Measurements from ENCODE around the gene PPCDC. TPM values are rescaled to one million over a fixed set of nuclear protein-coding genes. Genes with fewer than 3 reads are reported as not detected.

Gene PPCDC
- total and polyA plus RNA-seq, 2 of the 4 experiments (the other 2 are of a cell fraction) = 13.3 to 16.3 TPM

DNA sequence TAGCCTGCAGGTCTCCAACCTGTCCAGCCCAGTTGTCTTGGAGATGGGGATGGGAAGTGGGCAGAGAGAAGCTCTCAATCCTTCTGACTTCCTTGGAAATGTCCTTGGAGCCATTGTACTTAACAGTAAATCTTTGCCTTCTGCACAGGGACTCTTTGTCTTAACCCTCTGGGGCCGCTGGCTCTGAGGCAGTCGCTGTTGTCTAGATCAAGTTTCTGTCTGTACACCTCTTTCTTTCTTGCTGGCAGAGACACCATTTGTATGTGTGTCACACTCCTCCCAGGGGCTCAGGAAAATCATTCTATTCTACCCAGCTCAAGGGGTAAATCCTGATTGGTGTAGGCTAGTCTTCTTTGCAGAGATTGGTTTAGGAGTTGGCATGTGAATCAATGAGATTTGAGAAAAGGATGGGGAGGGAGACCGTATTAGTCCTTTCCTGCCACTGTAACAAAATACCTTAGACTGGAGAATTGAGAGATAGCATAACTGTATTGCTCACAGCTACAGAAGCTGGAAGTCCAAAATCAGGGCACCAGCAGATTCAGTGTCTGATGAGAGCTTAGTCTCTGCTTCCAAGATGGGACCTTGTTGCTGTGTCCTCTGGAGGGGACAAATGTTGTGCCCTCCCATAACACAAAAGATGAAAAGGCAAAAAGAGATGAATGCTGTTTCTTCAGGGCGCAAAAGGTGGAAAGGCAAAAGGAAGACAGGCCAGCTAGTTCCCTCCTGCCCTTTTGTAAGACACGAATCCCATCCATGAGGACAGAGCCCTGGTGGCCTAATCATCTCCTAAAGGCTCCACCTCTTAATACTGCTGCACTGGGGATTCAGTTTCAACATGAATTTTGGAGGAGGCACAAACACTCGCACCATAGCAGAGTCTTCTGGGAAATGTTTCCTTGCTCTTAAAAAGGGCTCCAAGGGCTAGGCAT, 66.3 kb downstream of the PPCDC start (continued):
- TF ChIP-seq RFX5 (IDR thresholded peaks at IDR 0.05; ENCODE audit: low read depth, low read length) = no peak

DNA sequence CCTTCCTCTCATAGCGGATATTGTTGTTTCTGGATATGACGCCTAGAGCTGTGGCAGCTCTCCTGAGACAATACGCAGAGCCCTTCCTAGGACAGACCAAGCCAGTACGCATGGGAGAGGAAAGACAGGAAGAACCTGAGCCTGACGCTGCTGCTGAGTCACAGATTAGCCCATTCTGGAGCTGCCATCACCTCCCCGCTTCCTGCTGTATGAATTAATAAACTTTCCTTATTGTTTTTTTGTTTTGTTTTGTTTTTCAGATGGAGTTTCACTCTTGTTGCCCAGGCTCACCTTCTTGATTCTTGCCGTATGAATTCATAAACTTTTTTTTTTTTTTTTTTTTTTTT, 67.0 kb downstream of the PPCDC start:
- no peak overlapping the region for H4K91ac ChIP-seq (ENCODE audit: insufficient read depth, low read depth, low read length)
- H2AK9ac ChIP-seq (replicated peaks; ENCODE audit: low read depth, low read length, poor library complexity) = no peak overlapping the region
- H3K4ac ChIP-seq (ENCODE audit: low read depth, low read length) = no peak overlapping the region
- no TSS peak for BruUV-seq (replicated peaks)
- intact Hi-C loops (cut with micrococcal nuclease) = no loop called here
- H3K14ac ChIP-seq (replicated peaks; ENCODE audit: low read depth, low read length) = no peak overlapping the region
- H2BK120ac ChIP-seq (ENCODE audit: low read depth, low read length) = no peak overlapping the region
- no peaks in the 10 kb centered on the region for H3K79me1 ChIP-seq (ENCODE audit: low read depth in 1 of 2, low read length in 2 of 2)
- no peak overlapping the region for H3K23ac ChIP-seq (ENCODE audit: low read depth, low read length)
- H3K27ac ChIP-seq (ENCODE audit: insufficient read depth, low read length) = no peak overlapping the region
- no peak overlapping the region for H3K9ac ChIP-seq (ENCODE audit: low read depth, low read length)
- 94% methylated on average over 3 of the region's 7 CpGs; no CpG with 5 or more reads in 1 of the 2 experiments for WGBS, 2 experiments (ENCODE audit: extremely low coverage in 2 of 2, insufficient read length in 1 of 2)
- no peak overlapping the region for H3K56ac ChIP-seq (ENCODE audit: extremely low read depth, insufficient read depth, low read length)
- no peak overlapping the region for H2AFZ ChIP-seq (replicated peaks; ENCODE audit: low read length, poor library complexity)
- no peak overlapping the region for H2BK20ac ChIP-seq (ENCODE audit: low read depth, low read length)
- H2BK15ac ChIP-seq (ENCODE audit: low read depth, low read length) = no peak overlapping the region
- POLR2A ChIA-PET (ENCODE audit: unreplicated experiment) = no interaction called here
- no peaks in the 10 kb centered on the region for H4K20me1 ChIP-seq (ENCODE audit: insufficient read depth, low read length)
- no peak overlapping the region for H2AK5ac ChIP-seq (ENCODE audit: low read depth, low read length)
- ATAC-seq (ENCODE audit: low read depth) = no peak
- in situ Hi-C loops (cut with MboI; ENCODE audit: low sequenced_read_pairs) = no loop called here
- no peak overlapping the region for H3K18ac ChIP-seq (ENCODE audit: low read depth, low read length)
- no peak overlapping the region for H4K5ac ChIP-seq (ENCODE audit: low read depth, low read length)
- no peak for DNase-seq
- no peaks in the 10 kb centered on the region for H3K4me1 ChIP-seq (ENCODE audit: control insufficient read depth, insufficient read depth, low read length)
- no peaks in the 10 kb centered on the region for H3K36me3 ChIP-seq (ENCODE audit: control insufficient read depth, insufficient read depth, low read length)
- no peaks in the 10 kb centered on the region for H3K27me3 ChIP-seq (ENCODE audit: control insufficient read depth, insufficient read depth, low read length)
- H3K4me3 ChIP-seq (ENCODE audit: insufficient read depth, low read depth, low read length) = no peak overlapping the region
- no peaks in the 10 kb centered on the region for H3K9me3 ChIP-seq (ENCODE audit: control insufficient read depth, insufficient read depth, low read length)
- no peak overlapping the region for H2BK5ac ChIP-seq (ENCODE audit: low read depth, low read length, poor library complexity, severe bottlenecking)
- CTCF ChIA-PET = no interaction called here
- dilution Hi-C loops (cut with HindIII; ENCODE audit: low sequenced_read_pairs, unreplicated experiment) = no loop called here
- no peak overlapping the region for H4K8ac ChIP-seq (ENCODE audit: low read depth in 2 of 2, low read length in 2 of 2)
- no peaks in the 10 kb centered on the region for H3K9me1 ChIP-seq (ENCODE audit: insufficient read depth, low read length)
- H3K4me2 ChIP-seq (ENCODE audit: low read depth, low read length) = no peak overlapping the region
- no peak for TF ChIP-seq MAFK (IDR thresholded peaks at IDR 0.05; ENCODE audit: low read depth, low read length)
- TF ChIP-seq RCOR1 (IDR thresholded peaks at IDR 0.05; ENCODE audit: insufficient replicate concordance, low read length) = no peak
- TF ChIP-seq CHD1 (IDR thresholded peaks at IDR 0.05; ENCODE audit: low read depth, low read length) = no peak
- no peak for TF ChIP-seq SMC3 (IDR thresholded peaks at IDR 0.05; ENCODE audit: low read depth, low read length)
- no peak for TF ChIP-seq POLR2A (IDR thresholded peaks at IDR 0.05; ENCODE audit: low read depth, low read length)
- no peak for TF ChIP-seq NFE2L2 (IDR thresholded peaks at IDR 0.05; ENCODE audit: low read depth, low read length)
- no peak for TF ChIP-seq FOS (IDR thresholded peaks at IDR 0.05; ENCODE audit: low read depth, low read length)
- TF ChIP-seq MXI1 (IDR thresholded peaks at IDR 0.05; ENCODE audit: borderline replicate concordance, low read depth, low read length) = no peak
- no peak for TF ChIP-seq BHLHE40 (IDR thresholded peaks at IDR 0.05; ENCODE audit: low read depth, low read length)
- TF ChIP-seq MAZ (IDR thresholded peaks at IDR 0.05; ENCODE audit: borderline replicate concordance, low read depth, low read length) = no peak
- TF ChIP-seq, protein P1, sequence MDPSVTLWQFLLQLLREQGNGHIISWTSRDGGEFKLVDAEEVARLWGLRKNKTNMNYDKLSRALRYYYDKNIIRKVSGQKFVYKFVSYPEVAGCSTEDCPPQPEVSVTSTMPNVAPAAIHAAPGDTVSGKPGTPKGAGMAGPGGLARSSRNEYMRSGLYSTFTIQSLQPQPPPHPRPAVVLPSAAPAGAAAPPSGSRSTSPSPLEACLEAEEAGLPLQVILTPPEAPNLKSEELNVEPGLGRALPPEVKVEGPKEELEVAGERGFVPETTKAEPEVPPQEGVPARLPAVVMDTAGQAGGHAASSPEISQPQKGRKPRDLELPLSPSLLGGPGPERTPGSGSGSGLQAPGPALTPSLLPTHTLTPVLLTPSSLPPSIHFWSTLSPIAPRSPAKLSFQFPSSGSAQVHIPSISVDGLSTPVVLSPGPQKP (IDR thresholded peaks at IDR 0.05; ENCODE audit: borderline replicate concordance, low read depth, low read length) = no peak
- TF ChIP-seq RFX5 (IDR thresholded peaks at IDR 0.05; ENCODE audit: low read depth, low read length) = no peak
- no peak for TF ChIP-seq CEBPB (IDR thresholded peaks at IDR 0.05; ENCODE audit: low read depth, low read length)
- TF ChIP-seq RAD21 (IDR thresholded peaks at IDR 0.05; ENCODE audit: low read length) = no peak
- TF ChIP-seq, protein P2, sequence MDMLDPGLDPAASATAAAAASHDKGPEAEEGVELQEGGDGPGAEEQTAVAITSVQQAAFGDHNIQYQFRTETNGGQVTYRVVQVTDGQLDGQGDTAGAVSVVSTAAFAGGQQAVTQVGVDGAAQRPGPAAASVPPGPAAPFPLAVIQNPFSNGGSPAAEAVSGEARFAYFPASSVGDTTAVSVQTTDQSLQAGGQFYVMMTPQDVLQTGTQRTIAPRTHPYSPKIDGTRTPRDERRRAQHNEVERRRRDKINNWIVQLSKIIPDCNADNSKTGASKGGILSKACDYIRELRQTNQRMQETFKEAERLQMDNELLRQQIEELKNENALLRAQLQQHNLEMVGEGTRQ (IDR thresholded peaks at IDR 0.05; ENCODE audit: low read depth, low read length) = no peak
